ENCODE measurements around the gene CDC23. TPM values are rescaled to one million over a fixed set of nuclear protein-coding genes. Genes with fewer than 3 reads are reported as not detected.

CDC23 gene
- total RNA-seq, 4 donors from 2014 or later: 2.6 to 90.9 (median 12.8) TPM

- no peak for TF ChIP-seq EP300 (IDR thresholded peaks at IDR 0.05; ENCODE audit: low read depth)
- TF ChIP-seq POLR2AphosphoS5 (IDR thresholded peaks at IDR 0.05): no peak
- TF ChIP-seq POLR2A (IDR thresholded peaks at IDR 0.05): no peak
- TF ChIP-seq, protein P1, sequence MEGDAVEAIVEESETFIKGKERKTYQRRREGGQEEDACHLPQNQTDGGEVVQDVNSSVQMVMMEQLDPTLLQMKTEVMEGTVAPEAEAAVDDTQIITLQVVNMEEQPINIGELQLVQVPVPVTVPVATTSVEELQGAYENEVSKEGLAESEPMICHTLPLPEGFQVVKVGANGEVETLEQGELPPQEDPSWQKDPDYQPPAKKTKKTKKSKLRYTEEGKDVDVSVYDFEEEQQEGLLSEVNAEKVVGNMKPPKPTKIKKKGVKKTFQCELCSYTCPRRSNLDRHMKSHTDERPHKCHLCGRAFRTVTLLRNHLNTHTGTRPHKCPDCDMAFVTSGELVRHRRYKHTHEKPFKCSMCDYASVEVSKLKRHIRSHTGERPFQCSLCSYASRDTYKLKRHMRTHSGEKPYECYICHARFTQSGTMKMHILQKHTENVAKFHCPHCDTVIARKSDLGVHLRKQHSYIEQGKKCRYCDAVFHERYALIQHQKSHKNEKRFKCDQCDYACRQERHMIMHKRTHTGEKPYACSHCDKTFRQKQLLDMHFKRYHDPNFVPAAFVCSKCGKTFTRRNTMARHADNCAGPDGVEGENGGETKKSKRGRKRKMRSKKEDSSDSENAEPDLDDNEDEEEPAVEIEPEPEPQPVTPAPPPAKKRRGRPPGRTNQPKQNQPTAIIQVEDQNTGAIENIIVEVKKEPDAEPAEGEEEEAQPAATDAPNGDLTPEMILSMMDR (IDR thresholded peaks at IDR 0.05): no peak
- no peak overlapping the region for H3K27ac ChIP-seq
- H3K4me1 ChIP-seq: peaks cover 0 to 5% (median 2%) of the 10 kb centered on the region in 4 donors
- in situ Hi-C loops (cut with MboI; ENCODE audit: low pct_ligation_motif_present in 1 of 4, low pct_unique_long_range_greater_than_20kb in 1 of 4, low sequenced_read_pairs in 3 of 4): no loop called here
- DNase-seq: no peak
- intact Hi-C loops (cut with DNase I; ENCODE audit: low total_unique reads): no loop called here
- H3K4me3 ChIP-seq: no peak overlapping the region
- H3K36me3 ChIP-seq: no peaks in the 10 kb centered on the region
- no peaks in the 10 kb centered on the region for H3K27me3 ChIP-seq
- peaks cover 0 to 5% of the 10 kb centered on the region in 2 donors for H3K9me3 ChIP-seq
These were observed 13.8 kb upstream of the CDC23 start for GRCh38 chr5:138226910-138227309.

- H3K27me3 ChIP-seq: no peaks in the 10 kb centered on the region
- H3K4me3 ChIP-seq: no peak overlapping the region
- in situ Hi-C loops (cut with MboI; ENCODE audit: low pct_ligation_motif_present in 1 of 4, low pct_unique_long_range_greater_than_20kb in 1 of 4, low sequenced_read_pairs in 3 of 4) (no loop called here), intact Hi-C loops (cut with DNase I; ENCODE audit: low total_unique reads) (loop anchor here (1.0 kb wide), 1 partner anchor 10 kb away; no protein-coding TSS in a partner anchor)
- H3K9me3 ChIP-seq: peaks cover 0 to 5% of the 10 kb centered on the region in 2 donors
- H3K27ac ChIP-seq: no peak overlapping the region
- 70 to 86% methylated on average over 2 to 6 of the region's 6 CpGs for WGBS, 2 donors (ENCODE audit: low coverage in 1 of 2)
- TF ChIP-seq POLR2A (IDR thresholded peaks at IDR 0.05): no peak
- TF ChIP-seq EP300 (IDR thresholded peaks at IDR 0.05; ENCODE audit: low read depth): no peak
- no peak for TF ChIP-seq POLR2AphosphoS5 (IDR thresholded peaks at IDR 0.05)
- TF ChIP-seq, protein P1 (IDR thresholded peaks at IDR 0.05): no peak
- H3K36me3 ChIP-seq: no peaks in the 10 kb centered on the region
- DNase-seq: no peak
- H3K4me1 ChIP-seq: no peaks in the 10 kb centered on the region
These were observed 11.6 kb upstream of the CDC23 start for GRCh38 chr5:138224712-138225111.

DNA sequence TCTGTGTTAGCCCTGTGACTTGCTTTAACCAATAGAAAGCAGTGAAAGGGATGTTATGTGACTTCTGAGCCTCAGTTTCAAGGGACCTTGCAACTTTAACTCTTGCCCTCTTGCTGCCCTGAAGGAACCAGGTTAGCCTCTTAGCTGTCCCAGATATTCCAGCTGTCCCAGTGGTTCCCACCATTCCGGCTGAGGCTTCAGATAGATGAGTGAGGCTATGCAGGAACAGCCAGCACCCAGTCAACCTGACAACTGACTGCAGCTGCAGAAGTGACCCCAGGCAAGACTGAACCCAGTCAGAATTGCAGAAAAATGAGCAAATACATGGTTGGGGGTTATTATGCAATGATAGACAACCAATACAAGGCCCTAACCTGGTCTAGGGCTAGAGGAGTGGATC, 10.4 kb upstream of the CDC23 start:
- H3K27ac ChIP-seq: no peak overlapping the region
- WGBS, 2 donors (ENCODE audit: low coverage in 1 of 2): 88% methylated on average over 1 of the region's 1 CpG; no CpG with 5 or more reads in 1 of the 2 donors
- no peaks in the 10 kb centered on the region for H3K27me3 ChIP-seq
- peaks cover 0 to 5% of the 10 kb centered on the region in 2 donors for H3K9me3 ChIP-seq
- in situ Hi-C loops (cut with MboI; ENCODE audit: low pct_ligation_motif_present in 1 of 4, low pct_unique_long_range_greater_than_20kb in 1 of 4, low sequenced_read_pairs in 3 of 4) (no loop called here), intact Hi-C loops (cut with DNase I; ENCODE audit: low total_unique reads) (no loop called here)
- H3K4me1 ChIP-seq: no peaks in the 10 kb centered on the region
- H3K36me3 ChIP-seq: no peaks in the 10 kb centered on the region
- TF ChIP-seq EP300 (IDR thresholded peaks at IDR 0.05; ENCODE audit: low read depth) (no peak), POLR2AphosphoS5 (IDR thresholded peaks at IDR 0.05) (no peak)
- TF ChIP-seq, protein P1 (IDR thresholded peaks at IDR 0.05): no peak
- H3K4me3 ChIP-seq: no peak overlapping the region
- DNase-seq: no peak

DNA sequence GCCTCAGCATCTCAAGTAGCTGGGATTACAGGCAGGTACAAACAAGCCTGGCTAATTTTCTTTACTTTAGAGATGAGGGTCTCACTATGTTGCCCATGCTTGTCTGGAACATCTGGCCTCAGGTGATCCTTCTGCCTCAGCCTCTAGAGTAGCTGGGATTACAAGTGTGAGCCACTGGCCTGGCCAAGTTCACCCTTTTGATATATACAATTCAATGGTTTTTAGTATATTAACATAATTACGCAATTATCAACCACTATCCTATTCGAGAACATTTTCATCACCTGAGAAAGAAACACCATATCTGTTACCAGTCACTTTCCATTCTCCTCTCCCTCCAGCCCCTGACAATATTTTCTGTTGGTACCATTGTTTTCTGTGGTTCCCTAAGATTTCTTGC, 3.7 kb upstream of the CDC23 start:
- no peaks in the 10 kb centered on the region for H3K27me3 ChIP-seq
- in situ Hi-C loops (cut with MboI; ENCODE audit: low pct_ligation_motif_present in 1 of 4, low pct_unique_long_range_greater_than_20kb in 1 of 4, low sequenced_read_pairs in 3 of 4) (no loop called here), intact Hi-C loops (cut with DNase I; ENCODE audit: low total_unique reads) (no loop called here)
- peaks cover 9 to 16% (median 13%) of the 10 kb centered on the region in 4 donors for H3K4me1 ChIP-seq
- DNase-seq: no peak
- H3K36me3 ChIP-seq: no peaks in the 10 kb centered on the region
- H3K9me3 ChIP-seq: no peaks in the 10 kb centered on the region
- H3K4me3 ChIP-seq: no peak overlapping the region
- H3K27ac ChIP-seq: no peak overlapping the region
- TF ChIP-seq POLR2AphosphoS5 (IDR thresholded peaks at IDR 0.05) (no peak), EP300 (IDR thresholded peaks at IDR 0.05; ENCODE audit: low read depth) (no peak), POLR2A (IDR thresholded peaks at IDR 0.05) (no peak)
- TF ChIP-seq, protein P1 (IDR thresholded peaks at IDR 0.05): no peak
- 83 to 86% methylated on average over 2 of the region's 2 CpGs for WGBS, 2 donors (ENCODE audit: low coverage in 1 of 2)
